AG04450 (cell line): ENCODE results near the gene SHANK1. TPM values are rescaled to one million over a fixed set of nuclear protein-coding genes. Genes with fewer than 3 reads are reported as not detected.

ENCODE experiments used
- CTCF ChIA-PET: fragments of 300-600, 350-600 bp; formaldehyde crosslinking; extraction: SDS; loops from one replicate; lab custom pipeline; 2022; ENCODE audit warnings: antibody characterized with exemption, inconsistent platforms; lab: Charles Lee
- POLR2A ChIA-PET: fragments of 350-600 bp; formaldehyde crosslinking; extraction: SDS; loops from one replicate; lab custom pipeline; 2021; ENCODE audit warnings: antibody characterized with exemption, inconsistent platforms; lab: Yijun Ruan, JAX
- DNase-seq: peaks from one replicate; pipeline ENCODE4 v3.0.0-alpha.2; 2011; ENCODE audit warnings: low read depth, low spot score
- H3K27ac ChIP-seq: one replicate; pipeline ENCODE4 v1.5.1; 2012; ENCODE audit warnings: low read depth, low read length, control low read depth
- H3K27me3 ChIP-seq: one replicate; pipeline ENCODE4 v1.6.0; 2012; ENCODE audit warnings: low read length; ENCODE audit not compliant: control insufficient read depth, insufficient read depth
- H3K4me3 ChIP-seq: 2 replicates; pipeline ENCODE4 v1.5.1; 2011; ENCODE audit warnings: mild to moderate bottlenecking, low read depth, low read length, control low read depth
- H3K9me3 ChIP-seq: 2 replicates; pipeline ENCODE4 v1.5.1; 2012; ENCODE audit warnings: low read length; ENCODE audit not compliant: control insufficient read depth, insufficient read depth
- polyA plus RNA-seq: library from polyadenylated mRNA; depleted of rRNA; stranded (reverse); fragments of >200 nt; gene quantifications from 2 replicates; pipeline ENCODE4 v1.2.3, GENCODE V29; 2011
- TF ChIP-seq, protein P1 (sequence below): IDR thresholded peaks from 2 replicates; pipeline ENCODE4 v1.5.1; 2011; ENCODE audit warnings: low read depth, low read length, control low read depth, inconsistent platforms

Gene SHANK1
- polyA plus RNA-seq, 1 experiment, result 2.4 TPM

DNA sequence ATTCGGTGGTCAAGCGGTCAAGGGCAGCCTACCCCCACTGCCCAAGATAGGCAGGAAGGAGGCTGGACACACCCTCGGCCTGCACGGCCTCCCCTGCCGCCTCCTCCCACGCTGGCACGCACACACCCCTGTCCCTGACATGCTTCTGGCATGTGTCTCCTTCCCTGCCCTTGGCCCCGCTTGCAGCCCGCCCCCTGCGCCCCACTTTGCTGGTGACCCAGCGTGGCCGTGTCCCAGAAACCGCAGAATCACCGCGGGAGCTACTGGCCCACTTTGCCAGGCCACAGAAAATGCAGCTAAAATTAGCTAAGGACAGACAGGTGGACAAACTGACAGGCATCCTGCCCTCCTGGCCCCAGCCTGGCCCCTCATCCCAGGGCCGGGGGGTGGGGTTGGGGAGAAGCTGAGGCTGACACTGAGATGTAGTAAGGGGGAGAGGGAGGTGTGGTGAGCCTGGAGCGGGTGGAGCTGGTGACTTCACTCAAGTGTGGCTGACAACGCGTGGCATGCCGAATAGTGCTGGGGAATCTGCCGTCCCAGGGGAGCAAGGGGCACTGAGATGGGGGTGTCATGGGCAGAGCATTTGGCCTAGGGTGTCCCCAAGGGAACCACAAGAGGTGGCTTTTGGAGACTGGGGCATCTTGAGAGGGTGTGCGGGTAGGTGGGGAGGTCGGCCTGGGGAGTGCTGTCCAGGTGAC, 2.4 kb downstream of the SHANK1 start:
- TF ChIP-seq, protein P1, sequence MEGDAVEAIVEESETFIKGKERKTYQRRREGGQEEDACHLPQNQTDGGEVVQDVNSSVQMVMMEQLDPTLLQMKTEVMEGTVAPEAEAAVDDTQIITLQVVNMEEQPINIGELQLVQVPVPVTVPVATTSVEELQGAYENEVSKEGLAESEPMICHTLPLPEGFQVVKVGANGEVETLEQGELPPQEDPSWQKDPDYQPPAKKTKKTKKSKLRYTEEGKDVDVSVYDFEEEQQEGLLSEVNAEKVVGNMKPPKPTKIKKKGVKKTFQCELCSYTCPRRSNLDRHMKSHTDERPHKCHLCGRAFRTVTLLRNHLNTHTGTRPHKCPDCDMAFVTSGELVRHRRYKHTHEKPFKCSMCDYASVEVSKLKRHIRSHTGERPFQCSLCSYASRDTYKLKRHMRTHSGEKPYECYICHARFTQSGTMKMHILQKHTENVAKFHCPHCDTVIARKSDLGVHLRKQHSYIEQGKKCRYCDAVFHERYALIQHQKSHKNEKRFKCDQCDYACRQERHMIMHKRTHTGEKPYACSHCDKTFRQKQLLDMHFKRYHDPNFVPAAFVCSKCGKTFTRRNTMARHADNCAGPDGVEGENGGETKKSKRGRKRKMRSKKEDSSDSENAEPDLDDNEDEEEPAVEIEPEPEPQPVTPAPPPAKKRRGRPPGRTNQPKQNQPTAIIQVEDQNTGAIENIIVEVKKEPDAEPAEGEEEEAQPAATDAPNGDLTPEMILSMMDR, result no peak
- Histone ChIP-seq H3K27me3 (no peaks in the 10 kb centered on the region), H3K4me3 (no peak overlapping the region), H3K27ac (no peak overlapping the region), H3K9me3 (no peaks in the 10 kb centered on the region)
- CTCF ChIA-PET, result interaction anchor here (1.5 to 4.1 kb wide), 3 partner anchors 7 to 67 kb away, joined by 4 to 29 read pairs (median 10); no protein-coding TSS in a partner anchor
- POLR2A ChIA-PET, result interaction anchor here (0.5 kb wide), 1 partner anchor 12 kb away, joined by 3 read pairs; no protein-coding TSS in a partner anchor
- no peak for DNase-seq

DNA sequence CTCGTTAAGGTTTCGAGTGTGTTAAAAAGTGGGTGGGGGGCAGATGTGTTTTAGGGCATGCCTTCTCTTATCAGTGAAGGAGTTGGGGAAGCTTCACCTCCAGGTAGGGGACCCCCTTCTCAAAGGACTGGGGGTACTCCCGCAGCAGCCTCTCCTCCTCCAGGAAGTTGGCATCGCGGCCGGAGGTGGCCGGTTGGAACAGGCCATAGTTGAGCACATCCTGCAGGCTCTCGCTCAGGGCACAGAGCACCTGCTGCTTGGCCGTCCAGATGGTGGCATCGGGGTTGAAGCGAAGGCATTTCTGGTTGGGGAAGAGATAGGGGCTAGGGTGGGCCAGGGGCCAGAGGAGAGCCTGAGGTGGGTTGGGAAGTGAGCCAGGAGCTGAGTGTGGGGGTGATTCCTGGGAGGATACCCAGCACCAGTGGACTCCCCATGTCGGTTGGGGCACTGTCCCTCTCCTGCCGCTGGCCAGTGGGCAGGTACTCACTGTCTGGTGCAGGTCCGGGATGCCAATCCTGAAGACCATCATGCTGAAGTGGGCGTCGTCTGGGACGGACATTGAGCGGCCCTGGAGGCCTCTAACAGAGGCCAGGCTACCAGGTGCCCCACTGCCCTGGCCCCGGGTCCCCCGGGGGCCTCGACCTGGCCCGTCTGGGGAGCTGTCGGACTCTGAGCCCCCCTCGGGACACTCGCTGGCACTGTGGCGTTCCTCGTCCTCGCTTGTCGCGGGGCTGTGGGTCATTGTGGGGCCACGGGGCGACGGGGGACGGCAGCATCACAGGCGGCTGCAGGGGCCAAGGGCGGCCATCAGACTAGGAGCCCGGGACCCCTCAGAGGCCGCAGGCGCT, 3.2 kb downstream of the SHANK1 start:
- H3K9me3 ChIP-seq, result no peaks in the 10 kb centered on the region
- no peak for DNase-seq
- no peaks in the 10 kb centered on the region for H3K27me3 ChIP-seq
- TF ChIP-seq, protein P1, result no peak
- no peak overlapping the region for H3K27ac ChIP-seq
- ChIA-PET POLR2A (interaction anchor here (0.5 to 1.0 kb wide), 2 partner anchors 8 to 11 kb away, joined by 3 read pairs; no protein-coding TSS in a partner anchor), CTCF (interaction anchor here (1.5 to 4.1 kb wide), 3 partner anchors 8 to 67 kb away, joined by 4 to 29 read pairs (median 10); no protein-coding TSS in a partner anchor)
- no peak overlapping the region for H3K4me3 ChIP-seq

DNA sequence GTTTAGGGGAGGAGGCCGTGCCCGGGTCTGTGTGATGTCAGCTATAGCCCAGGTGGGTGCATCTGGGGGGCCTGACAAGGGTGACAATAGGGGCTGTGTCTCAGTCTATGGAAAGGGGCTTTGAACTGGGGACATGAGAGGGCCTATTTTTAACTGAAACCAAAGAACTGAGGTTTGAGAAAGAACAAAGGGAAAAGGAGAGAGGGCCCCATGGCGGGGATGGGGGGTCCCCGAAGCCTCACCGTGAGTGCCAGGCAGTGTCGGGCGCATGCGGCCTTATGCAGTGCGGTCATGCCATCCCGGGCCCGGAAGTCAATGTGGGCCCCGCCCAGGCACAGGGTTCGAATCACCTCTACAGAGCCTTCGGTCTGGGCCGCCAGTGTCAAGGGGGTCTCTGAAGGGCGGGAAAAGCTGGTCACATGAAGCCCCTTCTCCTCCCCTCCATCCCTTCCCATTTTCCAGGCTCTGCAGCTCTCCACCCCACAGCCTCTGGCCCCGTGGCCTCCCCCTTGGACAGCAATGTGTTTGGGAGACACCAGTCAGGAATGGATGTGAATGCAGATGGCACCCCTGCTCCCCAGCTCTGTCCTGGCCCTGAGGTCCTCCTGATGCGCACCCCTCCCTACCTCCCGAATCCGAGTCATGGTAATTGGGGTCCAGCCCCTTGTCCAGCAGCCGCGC, 5.9 kb downstream of the SHANK1 start:
- Histone ChIP-seq H3K27ac (no peak overlapping the region), H3K9me3 (no peaks in the 10 kb centered on the region), H3K27me3 (no peaks in the 10 kb centered on the region), H3K4me3 (no peak overlapping the region)
- TF ChIP-seq, protein P1, result no peak
- POLR2A ChIA-PET, result interaction anchor here (0.6 kb wide), 1 partner anchor 11 kb away, joined by 3 read pairs; no protein-coding TSS in a partner anchor
- no peak for DNase-seq
- CTCF ChIA-PET, result interaction anchor here (0.6 to 4.1 kb wide), 5 partner anchors 8 to 756 kb away, joined by 3 to 29 read pairs (median 4); no protein-coding TSS in a partner anchor

DNA sequence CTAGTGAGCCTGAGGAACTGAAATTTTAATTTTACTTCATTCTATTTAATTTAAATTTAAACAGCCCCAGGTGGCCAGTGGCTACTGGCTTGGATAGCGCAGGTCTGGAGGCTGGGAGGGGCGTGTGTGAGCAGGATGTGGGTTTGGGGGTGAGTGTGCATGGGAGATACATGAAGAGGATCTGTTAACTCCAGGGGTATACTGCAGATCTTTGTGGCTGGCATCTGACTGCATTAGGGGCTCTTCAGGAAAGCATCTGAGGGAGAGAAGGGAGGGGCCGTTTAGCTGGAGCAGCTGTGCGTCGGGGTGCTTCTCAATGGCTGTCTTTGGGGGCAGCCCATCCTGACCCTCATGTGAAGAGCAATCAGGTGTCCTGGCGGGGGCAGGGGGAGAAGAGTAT, 6.8 kb downstream of the SHANK1 start:
- H3K27me3 ChIP-seq, result no peaks in the 10 kb centered on the region

More for the DNA sequence above, 6.8 kb downstream of the SHANK1 start:
- Histone ChIP-seq H3K27ac (no peak overlapping the region), H3K4me3 (no peak overlapping the region), H3K9me3 (no peaks in the 10 kb centered on the region)
- ChIA-PET POLR2A (no interaction called here), CTCF (interaction anchor here (0.9 to 4.1 kb wide), 2 partner anchors 12 to 70 kb away, joined by 4 to 29 read pairs; no protein-coding TSS in a partner anchor)
- TF ChIP-seq, protein P1, result no peak
- DNase-seq, result no peak
